Choroid plexus epithelial cell (primary cell): ENCODE data around the gene COL5A1.

Source experiments
- DNase-seq: peaks from one replicate; pipeline ENCODE4 v3.0.0-alpha.2; 2010; ENCODE audit warnings: low read depth
- H3K4me3 ChIP-seq: 2 replicates; pipeline ENCODE4 v1.5.1; 2011; ENCODE audit warnings: low read depth, mild to moderate bottlenecking, control low read depth, low read length, moderate library complexity
- CTCF ChIP-seq: conservative IDR thresholded peaks from 2 replicates; pipeline ENCODE4 v1.5.1; 2011; ENCODE audit warnings: low read depth, mild to moderate bottlenecking, control low read depth, inconsistent platforms, low read length, moderate library complexity

Gene COL5A1

GRCh38 chr9:134764473-134765269 lies 123.1 kb downstream of the COL5A1 start:
- no peak for TF ChIP-seq CTCF
- DNase-seq, result no peak

DNA sequence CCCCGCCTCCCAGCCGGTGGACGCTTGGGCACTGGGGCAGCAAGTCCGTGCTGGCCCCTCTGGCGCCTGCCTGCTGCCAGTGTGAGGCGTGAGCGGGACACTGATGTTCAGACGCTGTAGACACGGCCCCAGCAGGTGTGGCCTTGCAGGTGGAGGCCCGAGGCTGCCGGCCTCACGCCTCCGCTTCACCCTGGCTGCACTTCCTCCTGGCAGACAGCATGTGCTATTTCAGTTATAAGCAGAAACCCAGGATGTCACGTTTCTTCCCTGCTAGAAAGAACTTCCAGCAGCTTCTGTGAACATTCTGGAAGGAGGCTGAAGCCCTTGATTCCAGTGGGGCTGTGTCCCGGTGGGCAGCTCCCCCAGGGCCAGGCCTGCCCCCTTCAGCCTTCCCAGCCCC lies 124.2 kb downstream of the COL5A1 start:
- no peak for DNase-seq
- H3K4me3 ChIP-seq, result no peak overlapping the region
- TF ChIP-seq CTCF, result no peak

More at GRCh38 chr9:134764473-134765269, 123.1 kb downstream of the COL5A1 start:
- H3K4me3 ChIP-seq, result no peak overlapping the region

- no peak for TF ChIP-seq CTCF
- DNase-seq, result no peak
- H3K4me3 ChIP-seq, result no peak overlapping the region
Observed at GRCh38 chr9:134766587-134766986, 125.0 kb downstream of the COL5A1 start.

- H3K4me3 ChIP-seq, result no peak overlapping the region
- no peak for TF ChIP-seq CTCF
- DNase-seq, result no peak
Observed at GRCh38 chr9:134768332-134768708, 126.7 kb downstream of the COL5A1 start.

DNA sequence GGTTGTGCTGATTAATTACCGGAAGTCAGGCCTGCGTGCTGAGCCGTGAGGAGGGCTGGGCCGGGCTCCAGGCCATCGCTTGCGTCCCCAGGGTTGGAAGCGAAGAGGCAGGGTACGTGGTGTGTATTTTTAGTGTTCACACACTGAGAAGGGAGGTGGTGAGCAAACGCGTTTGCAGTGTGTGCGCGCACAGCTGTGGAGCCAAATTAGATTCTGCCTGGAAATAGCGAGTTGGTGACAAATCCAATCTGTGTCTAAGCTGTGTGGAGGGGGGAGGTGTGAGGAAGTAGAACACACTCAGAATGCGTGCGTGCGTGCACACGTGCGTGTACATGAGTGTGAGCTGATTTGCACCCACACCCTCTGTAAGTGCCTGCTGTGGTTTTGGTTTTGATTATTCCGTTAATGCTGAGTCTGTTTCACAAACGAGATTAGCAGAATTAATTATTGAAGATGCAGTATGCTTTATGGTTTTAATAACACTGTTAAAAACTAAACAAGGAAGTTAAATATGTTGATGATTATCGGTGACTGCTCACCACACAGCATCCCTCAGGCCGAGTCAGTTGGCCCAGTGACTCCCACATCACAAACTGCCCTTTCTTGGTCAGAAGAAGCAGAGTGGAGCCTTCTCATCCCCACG lies 127.2 kb downstream of the COL5A1 start:
- no peak overlapping the region for H3K4me3 ChIP-seq
- DNase-seq, result no peak
- TF ChIP-seq CTCF, result no peak

GRCh38 chr9:134770972-134771971 lies 129.7 kb downstream of the COL5A1 start:
- TF ChIP-seq CTCF, result no peak
- no peak for DNase-seq
- no peak overlapping the region for H3K4me3 ChIP-seq
